GM18517 (cell line): ENCODE results near the gene KRT1.

Experiments
- ATAC-seq: cut with Tn5 transposase; IDR thresholded peaks from one replicate; pipeline ENCODE4 v1.9.1; 2021; ENCODE audit warnings: mild to moderate bottlenecking, moderate library complexity; ENCODE audit not compliant: unreplicated experiment

KRT1 gene

DNA sequence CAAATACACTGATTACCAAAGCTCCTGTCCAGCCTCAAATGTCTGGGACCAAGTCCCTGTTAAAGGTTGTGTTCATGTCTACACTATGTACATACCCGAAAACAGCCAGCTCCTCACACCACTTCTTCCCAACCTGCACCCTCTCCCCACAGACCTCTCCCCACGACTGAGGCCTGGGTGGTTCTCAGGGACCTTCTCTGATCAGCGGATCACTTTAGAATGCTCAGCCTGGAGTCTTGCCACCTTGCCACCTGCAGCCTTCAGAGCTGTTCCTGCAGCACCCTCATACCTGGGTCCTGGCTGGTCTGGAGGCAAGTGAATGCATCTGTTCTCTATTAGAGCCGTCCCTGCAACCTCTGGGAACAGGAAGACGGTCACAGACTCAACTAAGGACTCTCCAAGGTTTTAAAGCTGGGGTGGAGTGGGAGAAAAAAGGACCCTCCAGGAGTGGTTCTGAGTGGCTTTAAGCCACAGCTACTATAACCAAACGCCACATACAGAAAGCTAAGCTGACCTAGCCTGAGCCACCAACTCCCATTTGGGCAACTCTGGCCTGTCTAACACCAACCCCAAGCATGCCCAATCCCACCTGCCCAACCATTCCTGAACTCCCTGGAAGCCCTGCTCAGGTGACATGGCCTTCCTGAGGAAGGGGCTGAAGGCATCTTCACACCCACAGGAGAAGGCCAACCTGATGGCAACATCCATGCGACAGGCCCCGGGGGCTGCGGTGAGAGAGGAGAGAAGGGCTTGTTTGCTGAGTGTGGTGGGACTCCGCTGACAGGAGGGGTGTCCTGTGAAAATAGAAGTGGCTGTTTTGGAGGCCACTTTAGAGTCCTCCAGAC, 36.8 kb downstream of the KRT1 start:
- ATAC-seq: no peak

DNA sequence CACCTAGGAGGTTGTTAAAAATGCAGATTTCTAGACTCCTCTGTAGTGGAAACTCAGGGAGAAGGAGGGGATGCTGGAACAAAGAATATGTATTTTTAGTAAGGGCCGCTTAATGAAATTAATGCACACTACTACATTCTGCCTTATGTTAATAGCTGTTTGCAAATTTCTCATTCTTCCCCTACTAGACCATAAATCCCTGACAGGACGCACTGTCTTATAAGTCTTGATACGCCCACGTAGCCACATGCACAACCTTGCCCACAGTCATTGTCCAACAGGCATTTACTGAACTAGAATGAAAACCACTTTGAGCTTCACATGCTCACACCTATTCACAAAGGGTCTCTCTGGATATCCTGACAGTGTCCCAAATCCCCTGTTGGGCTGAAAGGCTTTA, 38.7 kb downstream of the KRT1 start:
- no peak for ATAC-seq

DNA sequence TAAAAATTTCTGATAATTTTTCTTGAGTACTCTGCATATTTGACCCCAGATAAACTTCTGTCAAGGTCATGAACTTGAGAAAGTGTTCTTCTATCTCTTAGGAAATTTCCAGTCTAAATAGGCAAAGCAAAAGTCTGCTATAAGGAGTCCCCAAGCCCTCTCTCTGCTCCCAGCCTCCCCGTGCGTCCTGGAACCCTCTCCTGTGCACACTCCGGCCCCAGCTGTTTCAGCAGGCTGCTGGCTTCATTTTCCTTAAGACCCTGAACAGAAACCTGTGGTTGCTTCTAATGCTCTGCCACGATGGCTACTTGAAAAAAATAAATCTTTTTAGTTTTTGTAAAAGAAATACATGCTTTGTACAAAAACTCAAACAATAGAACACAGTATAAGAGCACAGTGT, 42.9 kb downstream of the KRT1 start:
- ATAC-seq: no peak

DNA sequence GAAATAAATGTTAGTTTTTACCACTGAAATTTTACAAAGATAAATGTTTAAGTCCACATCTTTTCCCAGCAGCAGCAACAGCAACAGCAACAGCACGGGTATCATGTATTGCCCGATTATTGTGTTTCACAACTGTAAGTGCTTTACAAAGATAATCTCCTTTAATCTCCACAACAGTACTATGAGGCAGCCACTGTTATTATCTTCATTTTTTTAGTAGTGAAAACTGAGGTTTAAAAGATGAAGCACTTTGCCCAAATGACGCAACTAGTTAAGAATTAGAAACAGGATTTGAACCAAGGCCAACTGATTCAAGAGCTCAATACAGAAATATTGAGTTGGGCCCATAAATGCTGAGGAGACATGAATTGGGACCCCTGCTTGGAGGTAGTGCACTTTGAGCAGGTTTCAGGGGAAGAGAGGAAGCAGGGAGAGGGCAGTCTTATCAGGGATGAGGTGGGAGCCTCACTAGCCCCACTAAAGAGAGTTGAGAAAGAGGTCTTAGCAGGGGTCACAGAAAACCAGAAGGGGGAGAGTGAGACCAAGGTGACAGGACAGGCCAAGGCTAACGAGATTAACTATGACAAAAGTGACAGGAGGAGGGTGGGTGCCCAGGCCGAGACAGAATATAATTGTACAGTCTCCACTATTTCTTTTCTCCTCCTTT, 43.5 kb downstream of the KRT1 start:
- ATAC-seq: no peak

DNA sequence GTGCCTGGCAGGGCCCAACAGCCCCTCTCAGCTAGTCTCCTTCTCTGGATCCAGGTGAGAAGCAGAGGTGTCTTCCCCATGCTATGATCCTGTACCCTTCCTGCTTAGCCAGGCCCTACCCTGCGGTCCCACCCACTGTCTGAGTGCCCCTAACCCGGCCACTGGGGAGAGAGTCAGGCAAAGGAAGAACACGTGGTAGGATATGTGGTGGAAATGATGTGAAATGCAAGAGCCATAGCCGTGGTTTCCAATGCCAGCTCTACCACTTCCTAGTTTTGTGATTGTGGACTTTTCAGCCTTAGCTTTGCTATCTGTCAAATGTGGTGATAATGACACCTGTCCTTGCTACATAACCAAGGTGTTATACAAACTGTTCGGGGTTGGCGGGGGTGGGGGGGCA, 44.0 kb downstream of the KRT1 start:
- ATAC-seq: no peak

DNA sequence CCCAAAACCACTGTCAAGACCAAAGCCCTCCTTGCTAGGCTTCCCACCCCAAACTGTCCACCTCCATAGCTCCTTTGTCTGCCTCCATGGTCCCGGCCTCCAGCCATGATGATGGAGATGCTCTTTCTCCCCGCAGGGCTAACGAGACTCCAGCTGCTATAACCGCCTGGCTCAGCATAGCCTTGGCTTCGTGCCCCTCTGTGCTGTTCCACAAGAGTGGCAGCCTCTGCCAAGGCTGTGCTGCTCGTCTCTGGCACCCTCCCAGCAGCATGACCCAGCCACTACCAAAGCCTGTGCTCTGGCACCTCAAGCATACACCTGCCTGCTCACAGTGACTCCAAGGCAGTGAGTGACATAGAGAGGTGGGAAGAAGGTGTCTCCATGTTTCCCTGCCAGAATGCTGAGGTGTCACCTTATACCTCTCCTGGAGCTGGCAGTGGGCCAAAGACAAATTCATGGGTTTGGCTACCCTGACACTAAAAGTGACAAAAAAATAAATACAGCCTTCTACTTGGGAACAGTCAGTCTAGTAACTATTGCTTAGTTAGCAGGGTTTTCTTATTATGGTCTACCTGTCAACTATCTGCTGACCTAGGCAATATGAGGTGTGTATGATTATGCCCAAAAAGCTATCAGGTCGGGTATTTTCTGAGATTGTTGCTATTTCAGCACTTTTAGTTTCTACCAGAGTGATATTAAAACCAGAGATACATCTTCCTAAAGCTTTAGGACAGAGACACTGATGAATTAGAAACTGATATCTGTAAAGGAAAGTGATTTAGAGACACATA, 45.7 kb downstream of the KRT1 start:
- no peak for ATAC-seq

DNA sequence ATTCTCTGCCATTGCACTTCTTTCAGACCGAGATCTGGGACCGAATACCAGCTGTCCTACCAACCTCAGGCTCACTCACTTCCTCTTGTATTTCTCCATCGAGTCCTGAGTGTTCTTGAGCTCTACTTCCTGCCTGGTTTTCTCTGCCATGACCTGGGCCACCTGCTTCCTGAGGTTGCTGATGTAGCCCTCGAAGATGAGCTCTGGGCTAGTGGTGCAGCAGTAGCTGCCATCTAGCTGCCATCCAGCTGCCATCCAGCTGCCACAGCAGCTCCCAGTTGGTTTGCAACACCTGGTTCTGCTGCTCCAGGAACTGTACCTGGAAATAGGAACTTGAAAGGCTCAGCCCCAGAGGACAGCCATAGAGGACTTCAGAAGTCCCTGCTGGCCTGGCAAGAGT, 46.8 kb downstream of the KRT1 start:
- ATAC-seq: no peak

DNA sequence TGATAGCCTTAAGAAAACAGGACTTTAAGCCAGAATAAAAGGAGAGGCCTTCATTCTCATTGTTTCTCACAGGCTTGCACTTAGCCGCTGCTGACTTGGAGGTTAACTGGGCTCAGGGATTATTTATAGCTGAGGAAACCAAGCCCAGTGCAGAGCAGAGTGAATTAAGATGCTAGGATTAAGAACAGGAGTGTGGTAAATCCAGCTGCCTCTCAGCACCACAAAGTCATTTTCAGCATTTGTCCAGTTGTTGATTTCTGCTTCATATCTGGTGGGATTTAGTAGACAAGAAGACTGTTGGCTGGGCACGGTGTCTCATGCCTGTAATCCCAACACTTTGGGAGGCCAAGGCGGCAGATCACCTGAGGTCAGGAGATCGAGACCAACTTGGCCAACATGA, 47.6 kb downstream of the KRT1 start:
- no peak for ATAC-seq

DNA sequence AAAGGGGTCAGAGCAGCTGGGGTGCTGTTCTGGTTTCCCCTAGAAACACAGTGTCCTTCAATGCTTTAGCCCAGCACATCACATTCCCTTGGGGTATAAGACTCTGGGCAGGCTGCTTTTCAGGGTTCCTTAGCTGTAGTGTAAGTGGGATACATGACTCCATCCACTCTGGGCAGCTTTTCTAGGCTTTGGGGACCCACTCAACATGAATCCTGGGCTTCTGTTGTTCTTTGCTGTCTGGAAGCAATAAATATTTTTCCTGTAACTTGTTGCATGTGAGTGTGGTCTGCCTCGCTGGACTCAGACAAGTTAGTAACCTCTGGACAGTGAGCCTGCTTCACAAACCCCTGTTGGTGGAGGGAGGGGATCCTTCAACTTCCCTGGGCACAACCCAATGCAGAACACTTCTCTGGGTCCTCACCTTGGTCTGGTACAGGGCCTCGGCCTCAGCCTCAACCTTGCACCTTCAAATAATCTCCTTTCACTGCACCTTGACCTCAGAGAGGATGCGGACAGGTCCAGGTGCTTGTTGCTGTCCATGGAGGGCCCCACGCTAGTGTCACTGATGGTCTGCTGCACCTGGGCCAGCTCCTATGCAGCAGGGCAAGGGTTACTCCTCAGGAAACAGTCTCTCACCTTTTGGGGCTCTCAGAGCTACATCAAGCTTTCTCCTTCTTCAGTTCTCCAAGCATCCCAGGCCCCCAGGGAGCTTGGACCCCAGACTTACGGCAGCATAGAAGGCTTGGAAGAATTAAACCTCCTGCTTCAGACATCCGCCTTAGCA, 48.3 kb downstream of the KRT1 start:
- ATAC-seq: no peak

DNA sequence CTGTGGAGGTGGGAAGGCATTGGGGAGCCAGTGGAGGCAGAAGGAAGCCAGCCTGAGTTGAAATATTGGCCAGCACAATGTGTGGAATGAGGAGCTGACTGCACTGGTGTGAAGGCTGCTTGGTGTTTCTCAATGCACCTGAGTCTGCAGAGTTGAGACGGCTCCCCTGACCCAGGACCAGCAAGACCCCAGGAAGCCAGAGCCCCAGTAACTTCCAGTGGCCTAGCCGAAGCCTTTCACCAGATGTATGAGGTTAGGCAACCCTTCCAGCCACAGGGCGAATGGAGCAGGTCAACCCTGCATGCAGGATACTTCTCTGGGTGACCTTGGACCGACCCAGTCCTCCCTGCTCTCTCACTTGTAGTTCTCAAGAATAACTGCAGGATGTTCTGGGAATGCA, 48.9 kb downstream of the KRT1 start:
- no peak for ATAC-seq

DNA sequence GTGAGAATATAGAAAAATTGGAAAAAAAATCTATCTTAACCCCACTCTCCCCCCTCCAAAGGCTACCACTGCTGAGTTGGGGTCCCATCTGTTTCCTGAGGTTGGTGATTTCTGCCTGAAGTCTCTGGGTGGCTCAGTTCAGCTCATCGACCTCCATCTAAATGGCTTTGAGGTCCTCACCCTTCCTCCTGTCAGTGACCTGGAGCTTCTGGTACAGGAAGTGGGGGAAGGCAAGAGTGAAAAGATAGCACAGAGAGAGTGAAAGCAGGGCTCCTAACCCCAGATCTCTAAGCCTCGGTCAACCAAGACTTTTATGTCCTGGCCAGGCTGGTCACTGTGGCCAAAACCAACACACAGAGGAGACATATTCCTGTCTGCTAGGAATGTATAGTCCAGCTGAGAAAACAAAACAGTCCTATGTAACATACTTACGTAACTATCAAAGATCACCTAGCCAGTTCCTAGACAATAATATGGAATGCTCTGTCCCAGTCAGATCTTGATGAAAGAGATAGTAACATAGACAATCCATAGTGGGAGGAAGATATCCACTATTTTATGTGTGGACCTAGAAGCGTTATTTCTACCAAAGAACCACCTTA, 49.5 kb downstream of the KRT1 start:
- no peak for ATAC-seq

DNA sequence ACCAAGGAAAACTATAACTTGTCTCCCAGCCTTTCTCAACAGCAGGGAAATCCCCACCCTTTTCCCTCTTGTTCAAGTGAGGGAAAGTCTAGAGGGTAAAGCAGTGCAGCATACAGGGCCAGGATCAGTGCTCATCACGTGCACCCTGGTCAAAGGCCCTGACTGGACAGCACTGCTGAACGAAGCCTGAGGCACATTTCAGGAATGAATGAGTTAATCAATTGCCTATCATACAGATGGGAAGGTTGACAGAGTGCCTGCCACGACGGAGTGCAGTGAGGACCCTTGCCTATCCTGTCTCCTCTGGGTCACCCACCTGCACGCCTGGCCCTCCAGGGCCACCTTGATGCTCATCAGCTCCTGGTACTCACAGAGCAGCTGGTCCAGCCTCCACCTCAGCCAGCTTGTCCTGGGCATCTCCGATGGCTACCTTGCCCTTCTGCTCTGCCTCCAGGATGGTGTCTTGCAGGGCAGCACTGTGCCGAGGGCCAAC, 50.2 kb downstream of the KRT1 start:
- ATAC-seq: no peak

DNA sequence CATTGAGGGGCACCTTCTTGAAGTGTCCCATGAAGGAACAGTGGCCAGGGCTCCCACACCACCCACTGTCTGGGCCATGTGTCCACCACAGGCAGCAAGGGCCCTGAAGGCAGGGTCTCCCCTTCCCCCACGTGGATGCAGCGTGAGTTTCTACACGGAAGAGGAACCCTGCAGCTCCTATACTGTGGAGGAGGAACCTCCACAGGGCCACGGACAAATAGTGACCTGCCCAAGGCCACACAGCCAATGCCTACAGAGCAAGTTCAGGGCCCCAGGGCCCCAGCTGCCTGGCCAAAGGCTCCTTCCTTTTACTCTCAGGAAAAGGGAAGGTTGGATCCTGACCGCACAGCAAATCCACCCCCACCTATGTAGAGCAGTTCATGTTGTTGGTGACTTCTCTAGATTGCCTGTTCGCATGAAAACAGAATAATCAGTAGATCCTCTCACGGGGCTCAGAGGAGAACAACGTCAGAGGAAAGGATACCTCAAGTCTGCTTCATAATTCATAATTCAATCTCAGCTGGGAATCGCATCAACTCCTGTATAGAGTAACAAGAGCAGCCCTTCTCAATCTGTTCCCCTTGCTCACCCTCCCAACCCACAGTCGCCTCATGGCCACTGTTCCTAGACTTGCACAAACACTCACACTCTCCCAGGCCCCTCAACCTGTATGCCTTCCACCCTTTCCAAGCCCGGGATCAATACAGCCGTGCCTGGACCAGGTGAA, 50.8 kb downstream of the KRT1 start:
- no peak for ATAC-seq

DNA sequence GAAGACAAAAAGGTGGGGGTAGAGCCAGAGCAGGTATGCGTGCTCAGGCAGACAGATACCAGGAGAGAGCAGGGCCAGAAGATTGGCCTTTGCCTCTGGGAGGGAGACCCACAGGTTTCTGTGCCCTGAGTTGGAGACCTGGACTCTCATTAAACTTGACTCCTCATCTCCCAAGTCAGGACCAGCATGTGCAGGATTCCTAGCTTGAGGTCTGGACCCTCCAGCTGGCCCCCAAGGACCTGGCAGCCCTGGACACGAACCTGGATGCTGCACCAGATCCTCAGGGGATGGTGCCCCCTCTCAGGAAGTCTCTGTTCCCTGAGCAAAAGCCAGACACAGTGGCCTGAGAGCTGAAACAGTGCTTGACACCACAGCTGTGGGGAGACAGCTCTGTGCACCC, 51.4 kb downstream of the KRT1 start:
- ATAC-seq: no peak

DNA sequence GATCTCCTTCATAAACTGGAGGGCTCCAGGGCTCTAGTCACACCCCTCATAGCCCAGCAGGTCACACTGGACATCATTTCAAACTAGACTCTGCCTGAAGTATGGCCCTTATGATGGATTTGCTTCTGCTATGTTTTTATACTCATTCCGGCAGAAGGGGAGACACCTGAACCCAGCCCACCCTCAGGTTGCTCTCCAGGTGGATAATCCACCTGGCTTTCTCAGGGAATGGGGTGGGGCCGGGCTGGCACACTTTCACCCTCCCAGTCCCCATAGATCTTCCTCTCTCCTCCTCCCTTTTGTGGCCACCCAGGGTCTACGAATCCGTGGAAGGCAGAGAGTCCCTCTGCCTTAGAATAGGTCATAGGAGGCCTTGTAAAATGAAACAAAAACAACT, 52.1 kb downstream of the KRT1 start:
- no peak for ATAC-seq

DNA sequence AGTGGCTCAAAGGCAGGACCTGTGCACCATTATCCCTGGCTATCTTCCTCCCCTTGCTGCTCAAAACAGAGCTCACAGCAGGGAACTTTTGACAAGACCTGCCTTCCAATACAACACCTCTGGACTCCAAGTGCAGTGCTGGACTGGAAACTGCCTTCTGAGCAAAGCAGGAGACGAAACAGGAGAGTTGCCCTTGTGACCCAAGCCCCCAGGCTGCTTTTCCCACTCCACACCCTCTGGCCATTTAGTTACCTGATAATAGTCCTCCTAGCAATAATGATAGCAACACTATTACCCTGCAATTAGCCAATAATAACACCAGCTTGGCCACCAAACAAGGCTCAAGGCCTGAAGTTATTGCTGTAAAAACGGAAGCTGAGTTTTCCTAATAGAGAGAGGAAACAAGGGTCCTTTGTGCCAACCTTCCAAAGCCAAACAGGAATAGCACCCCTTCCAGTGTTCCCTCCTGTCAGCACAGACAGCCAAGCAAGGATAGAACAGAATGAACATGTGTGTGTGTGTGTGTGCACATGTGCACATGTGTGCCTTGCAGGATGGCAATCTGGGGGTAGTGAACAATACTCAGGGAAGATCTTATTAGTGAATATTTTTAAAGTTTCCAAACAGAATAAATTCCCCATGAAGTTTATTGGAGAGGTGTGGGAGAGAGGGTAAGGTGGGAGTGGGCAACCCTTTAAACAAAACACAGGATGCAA, 52.7 kb downstream of the KRT1 start:
- ATAC-seq: no peak
